Measurements from ENCODE around the gene SIRT6.
"Not testable (repeated sequence)": the region's sequence is repeated elsewhere in the genome, so short reads cannot be mapped to it uniquely, and the experiment has no call there.

The SIRT6 gene

GRCh38 chr19:4182084-4182810 lies at the start of gene SIRT6, which contains the start of gene ANKRD24:
SIRT6 (minus strand) TSS chr19:4182563; CDS start chr19:4182539, 24 bp downstream.
ANKRD24 (plus strand) TSS chr19:4182689; CDS start chr19:4186426, 3,737 bp downstream.
- peak; percentile 91 to 95 for DNase-seq (ENCODE audit: low read depth in 1 of 2, low spot score in 1 of 2)

GRCh38 chr19:4232139-4232538 lies 49.8 kb upstream of the SIRT6 start:
- DNase-seq (ENCODE audit: low read depth in 1 of 2, low spot score in 1 of 2), result not testable (repeated sequence)

DNA sequence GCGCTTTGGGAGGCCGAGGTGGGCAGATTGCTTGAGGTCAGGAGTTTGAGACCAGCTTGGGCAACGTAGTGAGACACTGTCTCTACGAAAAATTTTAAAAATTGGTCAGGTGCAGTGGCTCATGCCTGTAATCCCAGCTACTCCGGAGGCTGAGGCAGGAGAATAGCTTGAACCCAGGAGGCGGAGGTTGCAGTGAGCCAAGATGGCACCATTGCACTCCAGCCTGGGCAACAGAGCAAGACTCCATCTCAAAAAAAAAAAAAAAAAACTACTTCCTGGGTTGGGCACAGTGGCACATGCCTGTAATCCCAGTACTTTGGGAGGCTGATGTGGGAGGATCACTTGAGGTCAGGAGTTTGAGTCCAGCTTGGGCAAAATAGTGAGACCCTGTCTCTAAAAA lies 49.2 kb upstream of the SIRT6 start:
- not testable (repeated sequence) for DNase-seq (ENCODE audit: low read depth in 1 of 2, low spot score in 1 of 2)

GRCh38 chr19:4230237-4230636 lies 47.9 kb upstream of the SIRT6 start:
- DNase-seq (ENCODE audit: low read depth in 1 of 2, low spot score in 1 of 2), result not testable (repeated sequence)

DNA sequence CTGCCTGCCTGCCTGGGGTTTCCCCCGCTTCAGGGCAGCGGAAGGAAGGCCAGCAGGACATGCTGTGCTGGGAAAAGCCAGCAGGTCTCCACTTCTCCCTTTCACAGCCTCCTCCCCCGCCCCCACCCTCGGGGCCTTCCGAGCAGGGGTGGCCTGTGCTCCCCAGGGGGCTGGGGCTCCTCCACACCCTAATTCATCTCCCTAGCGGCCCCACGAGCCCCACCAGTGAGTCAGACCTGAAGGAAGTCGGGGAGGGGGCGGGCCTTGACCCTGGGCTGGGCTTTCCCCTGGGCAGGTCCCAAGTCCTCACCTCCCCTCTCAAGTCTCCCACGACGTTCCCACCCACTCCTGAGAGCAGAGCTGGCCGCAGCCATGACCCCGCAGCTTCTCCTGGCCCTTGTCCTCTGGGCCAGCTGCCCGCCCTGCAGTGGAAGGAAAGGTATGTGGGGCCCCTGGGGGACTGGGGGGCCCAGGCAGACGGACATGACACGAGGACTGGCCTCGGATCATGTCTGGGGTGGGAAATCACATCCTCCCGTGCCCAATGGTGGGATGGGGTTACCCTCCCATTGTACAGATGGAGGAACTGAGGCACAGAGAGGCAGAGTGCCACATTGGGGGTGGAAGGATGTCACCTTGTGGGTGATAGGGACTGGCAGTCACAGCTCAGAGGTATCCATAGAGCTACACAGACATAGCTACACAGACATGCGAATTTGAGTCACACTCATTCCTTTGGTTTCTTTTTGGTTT lies 47.0 kb upstream of the SIRT6 start, which contains the start of gene EBI3:
TSS of gene EBI3 (plus strand) at position 345 of the 753 bp plus-strand sequence. CDS start at position 373, 28 bp downstream.
- no peak for DNase-seq (ENCODE audit: low read depth in 1 of 2, low spot score in 1 of 2)

DNA sequence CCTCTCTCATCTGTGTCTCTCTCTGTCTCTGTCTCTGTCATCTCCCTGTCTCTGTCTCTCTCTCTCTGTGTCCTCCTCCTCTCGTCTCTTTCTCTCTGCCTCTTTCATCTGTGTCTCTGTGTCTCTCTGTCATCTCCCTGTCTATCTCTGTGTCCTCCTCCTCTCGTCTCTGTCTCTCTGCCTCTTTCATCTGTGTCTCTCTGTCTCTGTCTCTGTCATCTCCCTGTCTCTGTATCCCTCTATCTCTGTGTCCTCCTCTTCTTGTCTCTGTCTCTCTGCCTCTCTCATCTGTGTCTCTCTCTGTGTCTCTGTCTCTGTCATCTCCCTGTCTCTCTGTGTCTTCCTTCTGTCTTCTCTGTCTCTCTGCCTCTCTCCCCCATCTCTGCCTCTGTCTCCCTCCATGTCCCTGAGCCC lies 46.4 kb upstream of the SIRT6 start:
- no peak for DNase-seq (ENCODE audit: low read depth in 1 of 2, low spot score in 1 of 2)

DNA sequence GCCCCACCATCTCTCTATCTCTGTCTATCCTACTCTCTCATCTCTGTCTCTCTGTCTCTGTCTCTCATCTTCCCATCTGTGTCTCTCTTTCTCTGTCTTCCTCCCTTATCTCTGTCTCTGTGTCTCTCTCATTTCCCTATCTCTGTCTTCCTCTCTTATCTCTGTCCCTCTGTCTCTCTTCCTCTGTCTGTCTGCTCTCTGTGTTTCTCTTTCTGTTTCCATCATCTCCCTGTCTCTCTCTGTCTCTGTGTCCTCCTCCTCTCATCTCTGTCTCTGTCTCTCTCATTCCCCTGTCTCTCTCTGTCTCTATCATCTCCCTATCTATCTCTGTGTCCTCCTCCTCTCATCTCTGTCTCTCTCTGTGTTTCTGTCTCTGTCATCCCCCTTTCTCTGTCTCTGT lies 45.4 kb upstream of the SIRT6 start:
- DNase-seq (ENCODE audit: low read depth in 1 of 2, low spot score in 1 of 2), result no peak

- no peak for DNase-seq (ENCODE audit: low read depth in 1 of 2, low spot score in 1 of 2)
Measured at GRCh38 chr19:4225885-4226284, 43.5 kb upstream of the SIRT6 start.

GRCh38 chr19:4224470-4224869 lies 42.1 kb upstream of the SIRT6 start:
- no peak for DNase-seq (ENCODE audit: low read depth in 1 of 2, low spot score in 1 of 2)

- DNase-seq (ENCODE audit: low read depth in 1 of 2, low spot score in 1 of 2), result no peak
Measured at GRCh38 chr19:4220188-4220587, 37.8 kb upstream of the SIRT6 start.

- DNase-seq (ENCODE audit: low read depth in 1 of 2, low spot score in 1 of 2), result not testable (repeated sequence)
Measured at GRCh38 chr19:4218523-4218922, 36.2 kb upstream of the SIRT6 start.

DNA sequence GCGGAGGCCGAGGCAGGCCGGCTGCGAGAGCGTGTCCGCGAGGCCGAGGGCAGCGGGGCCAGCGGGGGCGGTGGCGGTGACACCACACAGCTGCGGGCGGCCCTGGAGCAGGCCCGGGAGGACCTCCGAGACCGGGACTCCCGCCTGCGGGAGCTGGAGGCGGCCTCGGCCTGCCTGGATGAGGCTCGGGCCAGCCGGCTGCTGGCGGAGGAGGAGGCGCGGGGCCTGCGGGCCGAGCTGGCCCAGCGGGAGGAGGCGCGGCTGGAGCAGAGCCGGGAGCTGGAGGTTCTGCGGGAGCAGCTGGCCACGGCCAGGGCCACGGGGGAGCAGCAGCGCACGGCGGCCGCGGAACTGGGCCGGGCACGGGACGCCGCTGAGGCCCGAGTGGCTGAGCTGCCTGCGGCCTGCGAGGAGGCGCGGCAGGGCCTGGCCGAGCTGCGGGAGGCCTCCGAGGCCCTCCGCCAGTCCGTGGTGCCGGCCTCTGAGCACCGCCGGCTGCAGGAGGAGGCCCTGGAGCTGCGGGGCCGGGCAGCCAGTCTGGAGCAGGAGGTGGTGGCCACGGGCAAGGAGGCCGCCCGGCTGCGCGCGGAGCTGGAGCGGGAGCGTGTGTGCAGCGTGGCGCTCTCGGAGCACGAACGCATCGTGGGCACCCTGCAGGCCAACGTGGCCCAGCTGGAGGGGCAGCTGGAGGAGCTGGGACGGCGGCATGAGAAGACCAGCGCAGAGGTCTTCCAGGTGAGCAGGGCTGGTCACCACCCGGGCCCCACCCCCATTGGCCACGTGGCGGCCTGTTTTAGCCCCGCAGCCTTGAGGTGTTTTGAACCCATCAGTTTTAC lies 35.3 kb upstream of the SIRT6 start:
- no peak for DNase-seq (ENCODE audit: low read depth in 1 of 2, low spot score in 1 of 2)

GRCh38 chr19:4216846-4217245 lies 34.5 kb upstream of the SIRT6 start:
- DNase-seq (ENCODE audit: low read depth in 1 of 2, low spot score in 1 of 2), result no peak

DNA sequence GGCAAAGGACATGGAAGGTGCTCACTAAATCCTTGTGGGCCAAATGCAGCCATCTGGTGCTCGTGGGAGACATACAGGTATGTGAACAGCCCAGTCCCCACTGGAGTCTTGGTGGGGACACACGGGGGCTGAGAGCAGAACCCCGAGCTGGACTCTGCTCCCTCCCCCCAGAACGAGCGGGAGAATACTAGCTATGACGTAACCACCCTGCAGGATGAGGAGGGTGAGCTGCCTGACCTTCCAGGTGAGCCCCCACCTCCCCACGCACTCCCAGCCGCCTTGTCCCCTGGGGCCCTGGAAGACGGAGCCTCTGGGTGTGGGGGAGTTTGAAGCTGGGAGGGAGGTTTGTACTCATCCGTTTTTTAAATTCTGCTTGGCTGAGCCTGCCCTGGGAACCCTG lies 33.4 kb upstream of the SIRT6 start:
- no peak for DNase-seq (ENCODE audit: low read depth in 1 of 2, low spot score in 1 of 2)

DNA sequence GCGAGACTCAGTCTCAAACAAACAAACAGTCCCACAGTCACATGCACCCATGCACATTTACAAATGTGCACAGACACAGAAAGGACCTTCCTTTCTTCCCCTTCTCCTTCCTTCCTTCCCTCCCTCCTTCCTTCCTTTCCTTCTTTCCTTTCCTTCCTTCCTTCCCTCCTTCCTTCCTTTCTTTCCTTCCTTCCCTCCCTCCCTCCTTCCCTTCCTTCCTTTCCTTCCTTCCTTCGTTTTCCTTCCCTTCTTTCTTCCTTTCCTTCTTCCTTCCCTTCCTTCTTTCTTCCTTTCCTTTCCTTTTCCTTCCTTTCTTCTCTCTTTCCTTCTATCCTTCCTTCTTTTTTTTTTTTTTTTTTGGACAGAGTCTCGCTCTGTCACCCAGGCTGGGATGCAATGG lies 30.8 kb upstream of the SIRT6 start:
- no peak for DNase-seq (ENCODE audit: low read depth in 1 of 2, low spot score in 1 of 2)

DNA sequence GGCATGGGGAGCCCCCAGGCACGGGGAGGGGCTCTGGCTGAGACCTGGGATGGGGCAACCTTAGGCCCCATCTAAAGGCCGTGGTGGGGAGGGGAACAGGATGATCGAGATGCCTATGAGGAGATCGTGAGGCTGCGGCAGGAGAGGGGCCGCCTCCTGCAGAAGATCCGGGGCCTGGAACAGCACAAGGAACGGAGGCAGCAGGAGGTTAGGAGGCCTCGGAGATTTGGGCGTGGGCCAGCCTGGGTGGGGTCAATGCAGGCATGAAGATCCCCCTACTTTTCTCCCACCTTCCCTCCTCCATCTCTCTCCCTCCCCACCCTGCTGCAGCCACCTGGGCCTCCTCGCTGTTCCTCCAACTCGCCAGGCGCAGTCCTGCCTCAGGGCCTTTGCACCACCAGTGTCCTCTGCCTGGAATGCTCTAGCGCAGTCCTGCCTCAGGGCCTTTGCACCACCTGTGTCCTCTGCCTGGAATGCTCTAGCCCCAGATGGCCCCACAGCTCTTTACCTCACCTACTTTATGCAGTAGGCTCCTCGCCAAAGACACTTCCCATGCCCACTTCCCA lies 27.9 kb upstream of the SIRT6 start:
- DNase-seq (ENCODE audit: low read depth in 1 of 2, low spot score in 1 of 2), result no peak

GRCh38 chr19:4208385-4209094 lies 26.2 kb upstream of the SIRT6 start:
- no peak for DNase-seq (ENCODE audit: low read depth in 1 of 2, low spot score in 1 of 2)

DNA sequence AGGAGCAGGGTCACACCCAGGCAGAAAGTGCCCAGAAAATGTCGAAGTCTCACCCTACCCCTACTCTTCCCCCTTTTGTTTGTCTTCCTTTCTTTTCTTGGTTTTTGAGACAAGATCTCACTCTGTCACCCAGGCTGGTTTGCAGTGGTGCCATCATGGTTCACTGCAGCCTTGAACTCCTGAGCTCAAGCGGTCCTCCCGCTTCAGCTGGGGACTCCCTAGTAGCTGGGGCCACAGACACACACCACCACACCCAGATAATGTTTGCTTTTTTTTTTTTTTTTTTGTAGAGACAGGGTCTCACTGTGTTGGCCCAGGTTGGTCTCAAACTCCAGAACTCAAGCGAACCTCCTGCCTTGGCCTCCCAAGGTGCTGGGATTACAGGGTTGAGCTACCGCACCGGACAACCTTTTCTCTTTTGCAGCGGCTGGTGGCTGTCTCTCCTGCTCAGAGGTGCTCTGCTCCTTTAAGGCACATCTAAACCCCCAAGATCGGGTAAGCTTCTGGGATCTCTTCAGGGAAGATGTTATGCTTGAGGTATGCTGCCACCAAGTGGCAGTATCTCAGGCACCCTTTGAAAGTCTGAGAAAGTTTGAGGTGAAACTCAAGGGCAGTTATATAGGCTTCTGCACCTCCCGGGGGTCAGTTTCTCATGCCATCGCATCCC lies 24.6 kb upstream of the SIRT6 start:
- no peak for DNase-seq (ENCODE audit: low read depth in 1 of 2, low spot score in 1 of 2)

DNA sequence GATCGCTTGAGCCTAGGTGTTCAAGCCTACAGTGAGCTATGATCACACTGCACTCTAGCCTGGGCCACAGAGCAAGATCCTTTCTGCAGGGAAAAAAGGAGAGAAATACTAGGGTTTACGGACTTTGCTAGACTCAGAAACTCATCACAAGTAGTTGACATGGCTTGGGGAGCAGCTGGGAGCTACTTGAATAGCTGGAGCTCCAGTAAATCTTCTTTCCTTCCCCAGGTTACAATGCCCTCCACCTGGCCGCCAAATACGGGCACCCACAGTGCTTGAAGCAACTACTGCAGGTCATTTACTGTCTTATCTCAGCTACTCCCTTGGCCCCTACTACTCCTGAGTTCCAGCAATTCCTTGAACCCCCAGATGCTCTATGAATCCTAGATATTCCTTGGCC lies 19.4 kb upstream of the SIRT6 start:
- no peak for DNase-seq (ENCODE audit: low read depth in 1 of 2, low spot score in 1 of 2)

Data from activated T-helper 1 cell treated with anti-CD3 and anti-CD28 coated beads, Interleukin-2, amount 50 U/mL, for 16 hours (primary cell).